ENCODE data around the gene TSHZ2.

TSHZ2 gene

DNA sequence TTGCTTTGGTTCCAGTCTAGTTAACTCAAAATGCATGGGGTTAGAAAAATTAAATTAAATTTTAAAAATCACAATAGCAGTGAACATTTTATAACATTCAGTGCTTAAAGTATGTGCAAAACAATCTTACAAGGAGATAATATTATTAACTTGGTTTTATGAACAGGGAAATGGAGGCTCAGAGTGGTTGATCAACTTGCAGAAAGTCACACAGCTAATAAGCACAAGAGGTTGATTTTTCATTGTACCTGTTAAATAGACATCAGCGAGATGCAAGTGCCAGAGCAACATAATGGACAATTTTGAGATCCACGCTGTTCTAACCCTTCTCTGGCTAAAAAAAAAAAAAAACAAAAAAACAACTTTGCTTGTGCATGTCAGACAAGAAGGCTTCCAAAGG lies 219.8 kb downstream of the TSHZ2 start:
- TF ChIP-seq, protein P1, sequence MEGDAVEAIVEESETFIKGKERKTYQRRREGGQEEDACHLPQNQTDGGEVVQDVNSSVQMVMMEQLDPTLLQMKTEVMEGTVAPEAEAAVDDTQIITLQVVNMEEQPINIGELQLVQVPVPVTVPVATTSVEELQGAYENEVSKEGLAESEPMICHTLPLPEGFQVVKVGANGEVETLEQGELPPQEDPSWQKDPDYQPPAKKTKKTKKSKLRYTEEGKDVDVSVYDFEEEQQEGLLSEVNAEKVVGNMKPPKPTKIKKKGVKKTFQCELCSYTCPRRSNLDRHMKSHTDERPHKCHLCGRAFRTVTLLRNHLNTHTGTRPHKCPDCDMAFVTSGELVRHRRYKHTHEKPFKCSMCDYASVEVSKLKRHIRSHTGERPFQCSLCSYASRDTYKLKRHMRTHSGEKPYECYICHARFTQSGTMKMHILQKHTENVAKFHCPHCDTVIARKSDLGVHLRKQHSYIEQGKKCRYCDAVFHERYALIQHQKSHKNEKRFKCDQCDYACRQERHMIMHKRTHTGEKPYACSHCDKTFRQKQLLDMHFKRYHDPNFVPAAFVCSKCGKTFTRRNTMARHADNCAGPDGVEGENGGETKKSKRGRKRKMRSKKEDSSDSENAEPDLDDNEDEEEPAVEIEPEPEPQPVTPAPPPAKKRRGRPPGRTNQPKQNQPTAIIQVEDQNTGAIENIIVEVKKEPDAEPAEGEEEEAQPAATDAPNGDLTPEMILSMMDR (IDR thresholded peaks at IDR 0.05): no peak

DNA sequence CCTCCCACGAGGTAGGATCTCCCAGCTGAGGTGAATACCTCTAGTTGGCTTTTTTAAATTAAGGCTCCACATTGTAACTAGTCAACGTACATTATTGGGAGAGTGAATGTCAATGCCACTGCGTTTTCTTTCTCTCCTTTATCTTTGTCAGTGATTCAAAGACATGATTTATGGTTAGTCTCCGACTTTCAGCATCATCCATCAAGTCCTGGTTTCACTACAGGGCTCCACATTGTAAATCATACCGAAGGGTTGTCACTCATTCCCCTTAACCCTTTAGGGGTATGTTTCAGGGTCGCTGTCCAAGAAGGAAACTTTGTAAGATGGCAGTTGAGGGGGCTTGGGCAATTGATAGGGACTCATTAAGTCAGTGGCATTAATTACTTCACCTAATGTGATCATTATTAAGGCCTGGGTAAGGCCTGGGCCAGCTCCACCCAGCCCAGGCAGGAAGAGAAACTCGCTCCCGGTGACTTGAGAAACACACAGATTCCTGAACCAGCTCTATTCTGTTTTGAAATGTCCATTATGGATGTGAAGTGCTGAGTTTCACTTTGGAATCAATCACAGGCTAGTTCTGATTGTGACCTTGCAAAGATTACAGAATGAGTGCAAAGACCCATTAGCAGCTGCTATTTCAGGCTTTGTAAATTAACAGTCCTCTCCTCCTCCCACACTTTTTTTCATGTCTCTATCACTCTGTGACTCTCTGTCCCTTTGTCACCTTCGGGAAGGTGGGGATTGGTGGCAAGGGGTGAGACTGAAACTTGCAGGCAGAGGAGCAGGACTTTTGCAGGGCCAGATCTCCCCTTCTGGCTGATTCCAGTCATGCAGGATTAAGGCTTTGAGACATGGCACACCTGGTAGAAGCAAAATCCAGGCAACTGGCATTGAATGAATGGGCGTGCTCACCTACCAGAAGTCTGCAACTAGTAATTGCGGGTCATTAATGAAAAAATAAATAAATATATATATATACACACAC lies 222.4 kb downstream of the TSHZ2 start:
- TF ChIP-seq, protein P1 (IDR thresholded peaks at IDR 0.05): no peak

DNA sequence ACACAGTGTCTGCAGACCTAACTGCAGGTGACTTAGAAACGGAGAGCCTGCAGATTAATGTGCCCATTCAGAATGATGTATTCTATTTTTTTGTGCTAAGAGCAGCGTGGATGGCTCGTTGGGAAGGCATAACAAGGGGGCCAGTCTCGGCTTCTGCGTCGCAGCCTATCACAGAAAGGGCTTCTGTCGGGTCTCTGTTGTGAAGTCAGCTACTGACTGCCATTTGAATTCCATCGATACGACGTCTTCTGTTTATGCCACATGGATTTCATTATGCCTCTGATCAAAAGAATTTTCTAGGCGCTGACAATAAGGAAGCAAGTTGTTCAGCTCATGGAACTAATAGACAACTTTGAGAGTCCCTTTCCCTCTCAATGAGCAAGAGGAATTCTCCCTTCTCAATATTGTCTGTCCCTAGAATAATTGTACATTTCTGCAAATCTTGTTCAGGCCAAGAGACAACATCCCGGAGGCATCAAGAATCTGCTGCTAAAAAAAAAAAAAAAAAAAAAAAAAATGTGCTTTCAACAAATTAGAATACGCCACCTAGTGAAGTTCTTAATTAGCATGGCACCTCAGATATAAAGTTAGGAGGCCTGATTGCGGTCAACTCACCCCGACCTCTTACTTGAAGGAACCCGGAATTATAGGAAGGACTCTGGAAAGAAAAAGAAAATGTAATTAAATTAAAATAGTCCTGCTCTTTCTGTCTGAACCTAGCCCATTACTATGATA lies 223.9 kb downstream of the TSHZ2 start:
- TF ChIP-seq, protein P1 (IDR thresholded peaks at IDR 0.05): peak; percentile 16; the same call in 1 of the 2 replicates

DNA sequence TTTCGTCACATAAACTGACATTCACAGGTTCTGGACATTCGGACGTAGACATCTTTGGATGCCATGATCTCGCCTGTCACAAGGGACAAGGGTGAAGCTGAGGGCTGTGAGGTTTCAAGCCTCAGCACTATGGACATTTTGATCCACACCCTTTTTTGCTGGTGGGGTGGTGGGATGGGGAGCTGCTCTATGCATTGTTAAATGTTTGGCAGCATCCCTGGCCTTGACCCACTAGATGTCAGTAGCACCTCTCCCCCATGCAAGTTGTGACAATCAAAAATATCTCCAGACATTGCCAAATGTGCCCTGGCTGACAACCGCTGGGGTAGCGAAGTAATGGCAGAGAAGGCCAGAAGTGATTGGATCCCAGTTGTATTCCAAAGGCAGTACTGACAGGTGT lies 229.4 kb downstream of the TSHZ2 start:
- TF ChIP-seq, protein P1 (IDR thresholded peaks at IDR 0.05): no peak

DNA sequence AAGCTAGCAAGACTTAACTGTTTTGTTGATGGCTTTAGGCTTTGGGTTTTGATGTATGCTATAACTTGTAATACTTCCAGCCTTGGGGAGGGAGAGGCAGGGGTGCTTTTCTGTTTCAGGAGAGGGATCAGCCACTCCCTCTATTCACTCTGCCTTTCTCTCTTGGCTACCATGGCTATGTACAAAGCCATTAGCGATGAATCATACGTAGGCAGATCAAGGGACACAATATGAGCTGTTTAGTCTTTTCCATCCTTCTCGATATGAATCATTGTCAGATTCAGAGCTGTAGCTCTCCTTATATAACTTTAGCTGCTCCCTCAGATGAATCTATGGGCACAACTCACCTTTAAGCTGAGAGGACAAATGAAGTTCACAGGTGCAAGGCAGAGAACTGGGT lies 230.6 kb downstream of the TSHZ2 start:
- TF ChIP-seq, protein P1 (IDR thresholded peaks at IDR 0.05): no peak

DNA sequence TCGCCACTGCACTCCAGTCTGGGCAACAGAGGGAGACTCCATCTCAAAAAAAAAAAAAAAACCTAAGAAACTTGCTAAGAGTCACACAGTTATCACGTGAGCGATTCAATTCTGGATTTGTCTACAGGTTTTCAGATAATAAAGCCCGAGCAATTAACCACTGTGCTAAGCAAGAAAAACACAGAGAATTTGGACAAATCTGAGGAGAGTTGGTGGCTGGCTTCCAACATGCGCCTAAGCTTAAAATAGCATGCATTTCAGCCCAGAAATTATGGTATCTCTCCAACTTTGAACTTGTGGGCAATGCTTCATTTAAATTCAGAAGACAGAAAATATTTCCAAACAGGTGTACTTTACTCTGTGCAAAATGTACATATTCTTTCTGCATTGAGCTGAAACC lies 232.9 kb downstream of the TSHZ2 start:
- TF ChIP-seq, protein P1 (IDR thresholded peaks at IDR 0.05): no peak

DNA sequence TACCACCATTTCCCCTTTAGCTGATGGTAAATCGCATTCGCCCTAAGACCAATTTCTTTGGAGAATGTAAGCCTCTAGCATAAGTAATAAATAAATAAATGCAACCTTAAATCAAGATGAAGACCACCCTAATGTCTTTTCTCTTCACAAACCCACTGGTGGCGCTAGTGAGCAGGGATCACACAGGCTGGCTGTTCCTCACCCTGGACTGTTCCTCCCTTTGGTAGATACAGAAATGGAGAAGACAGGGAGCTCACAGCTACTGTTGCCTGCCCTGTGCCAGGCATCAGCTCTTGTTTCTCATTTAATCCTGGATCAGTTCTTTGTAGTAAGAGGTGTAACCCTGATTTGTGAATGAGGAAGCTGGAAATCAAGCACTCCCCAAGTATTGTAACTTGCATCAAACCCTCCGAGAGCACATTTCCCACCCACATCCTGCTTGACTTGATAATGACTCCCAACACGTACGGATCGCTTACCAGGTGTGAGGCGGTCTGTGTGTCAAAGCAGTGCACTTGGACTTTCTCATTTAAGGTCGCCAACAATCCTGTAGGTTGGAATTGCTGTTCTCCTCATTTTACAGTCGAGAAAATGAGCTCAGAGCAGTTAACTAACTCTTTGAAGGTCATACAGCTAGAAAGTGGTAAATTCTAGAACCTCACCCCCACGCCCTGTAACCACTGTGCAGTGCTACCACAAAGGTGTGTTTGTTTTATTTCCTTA lies 236.1 kb downstream of the TSHZ2 start:
- TF ChIP-seq, protein P1 (IDR thresholded peaks at IDR 0.05): no peak
